GM19467 (cell line): ENCODE measurements around the gene ACSS1.
A peak's percentile ranks its signal among the peaks of the same experiment; 100 is the strongest.

ENCODE experiments used
- ATAC-seq: cut with Tn5 transposase; IDR thresholded peaks from one replicate; pipeline ENCODE4 v1.9.1; 2021; ENCODE audit warnings: mild to moderate bottlenecking, moderate library complexity; ENCODE audit not compliant: unreplicated experiment

ACSS1 gene

DNA sequence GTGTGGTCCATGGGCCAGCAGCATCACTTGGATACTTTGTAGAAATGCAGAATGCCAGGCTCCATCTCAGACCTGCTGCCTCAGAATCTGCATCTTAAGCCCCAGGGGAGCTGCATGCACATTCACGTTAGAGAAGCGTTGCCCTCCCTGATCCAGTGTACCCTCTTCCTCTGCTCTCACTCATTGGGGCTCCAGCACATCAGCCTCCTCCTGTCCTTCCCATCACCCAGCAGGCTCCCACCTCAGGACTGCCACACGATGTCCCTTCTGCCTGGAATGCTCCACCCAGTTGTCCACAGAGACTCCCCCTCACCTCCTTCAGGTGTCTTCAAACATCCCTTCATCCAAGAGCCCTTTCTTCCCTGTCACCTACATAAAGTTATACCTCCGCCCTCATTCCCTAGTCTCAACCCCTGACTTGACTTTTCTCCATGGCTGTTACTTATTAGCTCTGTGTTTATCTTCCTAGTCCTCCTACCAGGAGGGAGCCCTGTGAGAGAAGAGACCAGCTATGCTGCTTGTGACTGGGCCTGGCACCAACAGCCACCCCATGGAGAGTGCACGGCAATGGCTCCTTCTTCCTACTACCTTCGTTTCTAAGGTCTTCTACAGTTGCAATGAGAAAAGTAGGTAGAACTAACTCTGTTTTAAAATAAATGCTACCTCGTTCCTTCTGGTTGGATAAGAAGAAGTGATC, 3.3 kb upstream of the ACSS1 start:
- ATAC-seq = no peak

DNA sequence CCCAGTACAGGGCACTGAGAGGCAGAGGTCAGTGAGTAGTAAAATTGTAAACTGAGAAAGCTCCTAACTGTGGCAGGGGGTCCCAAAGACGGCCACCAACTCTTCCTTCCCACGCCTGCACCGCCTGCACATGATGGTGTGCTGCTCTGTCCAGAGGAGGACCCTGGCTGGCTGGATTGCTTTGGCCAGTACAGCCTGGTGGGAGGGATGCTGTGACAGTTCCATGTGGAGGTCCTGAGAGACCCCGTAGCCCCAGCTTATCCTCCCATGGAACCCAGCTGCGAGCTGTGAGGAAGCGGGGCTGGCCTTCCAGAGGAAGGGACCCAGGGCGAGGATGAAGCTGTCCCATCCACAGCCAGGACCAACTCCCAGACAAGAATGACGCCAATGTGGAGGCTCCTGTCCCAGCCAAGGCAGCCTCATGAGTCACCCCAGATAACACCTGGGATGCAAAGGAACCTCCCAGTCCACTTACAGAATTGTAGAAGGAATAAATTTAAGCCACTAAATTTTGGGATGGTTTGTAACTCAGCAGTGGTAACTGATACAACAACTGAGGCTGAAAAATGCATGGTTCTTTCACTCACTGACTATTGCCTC, 2.0 kb upstream of the ACSS1 start:
- no peak for ATAC-seq

DNA sequence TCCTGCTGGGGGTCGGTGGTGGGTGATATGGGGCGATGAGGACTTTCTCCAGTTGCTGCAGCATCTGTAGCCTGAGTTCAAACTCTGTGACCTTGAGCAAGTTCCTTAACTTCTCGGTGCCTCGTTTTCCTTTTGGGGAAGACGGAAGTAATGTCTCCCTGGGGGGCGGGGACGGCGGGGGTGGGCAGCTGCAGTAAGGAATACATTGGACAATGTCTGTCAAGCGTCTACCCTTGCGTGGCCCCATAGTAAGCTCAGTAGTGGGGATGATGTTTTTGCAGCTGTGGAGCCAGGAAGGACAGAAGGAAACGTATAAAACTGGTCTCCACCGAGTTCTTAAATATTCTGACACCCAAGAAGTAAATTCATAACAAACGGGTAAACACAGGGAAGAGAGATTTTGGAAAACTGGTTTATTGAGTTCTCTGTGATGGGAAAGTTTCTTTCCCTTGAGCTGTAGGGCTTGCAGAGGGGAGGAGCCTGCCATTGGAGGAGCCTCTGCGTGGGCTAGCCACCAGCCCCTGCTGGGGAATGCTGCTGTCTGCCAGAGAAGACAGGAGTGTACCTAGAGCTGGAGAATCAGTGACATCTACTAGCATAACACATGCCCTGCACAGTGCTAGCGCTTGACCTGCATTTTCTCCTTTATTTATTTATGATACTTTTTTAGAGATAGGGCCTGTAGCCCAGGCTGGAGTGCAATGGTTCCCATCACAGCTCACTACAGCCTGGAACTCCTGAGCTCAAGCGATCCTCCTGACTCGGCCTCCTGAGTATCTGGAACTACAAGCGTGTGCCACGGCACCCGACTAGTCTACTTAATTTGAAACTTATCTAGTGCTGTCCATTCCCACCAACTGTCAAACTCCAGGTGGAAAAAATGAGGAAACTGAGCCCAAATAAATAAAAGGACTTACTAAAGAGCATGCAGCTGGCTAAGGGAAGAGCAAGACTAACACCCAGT, 1.2 kb upstream of the ACSS1 start:
- ATAC-seq = no peak

DNA sequence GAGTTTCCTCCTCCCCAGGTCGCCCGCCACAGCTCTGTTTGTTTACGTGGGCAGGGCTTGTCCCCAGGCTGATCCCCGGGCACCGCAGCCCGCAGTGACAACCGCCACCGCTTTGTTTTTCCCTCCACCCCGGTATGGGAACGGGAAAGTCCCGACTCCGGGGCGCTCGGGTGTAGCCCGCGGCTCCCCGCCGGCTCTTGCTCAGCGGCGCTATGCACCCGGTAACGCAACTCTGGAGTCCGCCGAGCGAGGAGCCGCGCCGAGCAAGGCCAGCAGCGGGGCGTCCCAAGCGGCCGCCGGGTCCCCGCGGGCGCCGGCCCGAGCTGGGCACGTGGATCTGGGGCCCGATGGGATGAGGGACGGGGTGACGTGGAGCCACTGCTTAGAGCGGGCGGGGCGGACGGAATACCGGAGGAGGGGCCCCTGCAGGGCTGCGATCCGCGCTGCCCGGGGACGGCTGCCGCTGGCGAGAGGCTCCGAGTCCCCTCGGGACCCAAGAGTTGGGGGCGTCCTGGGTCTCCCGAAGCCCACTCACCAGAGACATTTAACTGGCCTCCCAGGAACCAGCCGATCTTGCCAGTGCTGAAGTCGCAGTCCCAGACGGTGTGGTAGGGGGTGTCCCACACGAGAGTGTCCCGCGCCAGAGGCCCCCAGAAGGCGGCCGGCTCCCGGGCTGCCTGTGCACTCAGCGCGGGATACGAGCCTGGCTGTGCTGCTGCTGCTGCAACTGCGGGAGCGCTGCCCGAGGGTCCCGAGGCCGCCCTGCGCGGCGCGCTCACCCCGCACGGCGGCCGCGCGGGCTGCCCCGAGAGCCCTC, 497 bp downstream of the ACSS1 start:
- peak; percentile 23 for ATAC-seq

DNA sequence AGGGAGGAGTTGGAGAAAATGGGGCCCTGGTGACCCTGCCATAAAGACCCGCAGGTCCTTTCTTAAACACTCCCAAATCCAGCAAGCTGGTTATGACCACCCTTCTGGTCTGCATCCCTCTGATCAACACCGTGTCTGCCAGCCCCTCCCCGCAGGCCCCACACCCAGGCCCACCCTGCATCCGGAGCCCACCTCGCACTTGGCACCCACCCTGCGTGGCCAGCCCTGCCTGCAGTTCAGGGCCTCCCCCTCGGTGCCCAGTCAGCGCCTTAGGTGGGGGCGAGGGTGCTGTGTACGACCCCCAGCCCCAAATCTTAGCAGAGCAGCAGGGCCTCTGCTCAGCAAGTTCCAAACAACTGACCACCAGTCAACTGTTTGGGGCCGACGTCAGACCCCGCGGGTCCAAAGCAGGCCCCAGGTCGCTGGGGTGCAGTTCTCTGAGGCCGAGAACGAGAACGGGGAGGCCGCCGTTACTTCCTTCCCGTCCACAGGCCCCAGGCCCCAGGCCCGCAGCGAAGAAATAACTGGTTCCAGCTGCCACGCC, 1.2 kb downstream of the ACSS1 start:
- peak; percentile 19 for ATAC-seq

DNA sequence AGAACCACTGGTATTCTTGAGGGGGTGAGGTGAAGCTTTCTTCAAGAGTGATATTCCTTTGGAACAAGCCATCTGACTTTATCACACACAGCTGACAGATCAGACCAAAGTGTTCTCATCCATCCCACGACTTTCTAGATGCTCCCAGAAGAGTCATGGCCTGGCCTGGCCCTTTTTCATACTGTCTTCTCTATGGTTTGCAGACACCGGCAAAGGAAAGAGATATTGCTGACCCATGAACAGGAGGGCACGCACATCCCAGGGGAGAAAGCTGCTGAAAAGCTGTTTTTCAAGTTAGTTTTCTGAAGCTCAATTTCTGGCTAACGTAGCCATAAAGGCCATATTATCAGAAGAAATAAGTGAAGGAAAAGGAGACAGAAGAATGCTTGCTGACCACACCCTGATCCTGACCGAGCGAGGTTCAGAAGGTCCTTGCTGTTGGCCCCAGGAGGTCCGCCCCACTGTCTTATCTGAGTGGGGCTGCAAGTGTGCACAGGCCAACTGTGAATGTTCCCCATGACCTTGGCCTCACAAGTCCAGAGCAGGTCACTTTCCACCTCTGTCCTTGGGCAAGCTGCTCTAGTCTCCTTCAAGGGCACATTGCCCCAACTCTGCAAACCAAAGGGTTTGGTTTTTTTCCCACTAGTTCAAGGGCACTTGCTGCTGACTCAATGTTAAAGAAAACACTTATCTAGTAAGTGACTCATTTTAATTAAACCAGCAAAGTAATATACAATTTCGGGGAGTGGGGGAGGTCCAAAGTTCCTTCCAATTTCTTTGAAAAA, 2.0 kb downstream of the ACSS1 start:
- no peak for ATAC-seq

DNA sequence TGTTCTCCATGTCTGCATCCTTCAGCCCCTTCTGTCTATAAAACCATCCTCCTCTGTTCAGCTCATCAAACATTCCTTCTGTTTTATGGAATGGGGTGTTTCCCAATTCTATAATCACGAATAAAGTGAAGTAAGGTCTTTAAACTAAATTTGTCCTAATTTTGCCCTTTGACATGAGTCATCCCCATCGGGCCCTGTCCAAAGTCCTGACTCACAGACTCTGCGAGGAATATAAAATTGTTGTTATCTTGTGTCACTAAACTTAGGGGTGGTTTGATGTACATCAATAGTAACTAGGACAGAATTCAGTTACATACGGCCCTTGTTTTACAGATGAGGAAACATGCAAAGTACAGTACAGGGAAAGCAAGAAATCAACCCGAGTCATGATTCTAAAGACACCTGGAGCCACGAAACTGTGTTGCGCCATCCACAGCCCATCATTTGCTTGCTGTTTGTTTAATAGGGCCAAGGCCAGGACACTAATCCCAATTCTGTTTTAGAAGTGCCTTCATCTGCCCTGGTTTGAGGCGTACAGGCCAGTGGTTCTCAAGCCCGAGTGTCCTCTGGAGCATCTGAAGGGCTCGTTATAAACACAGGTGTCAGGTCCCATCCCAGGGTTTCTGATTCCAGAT, 2.8 kb downstream of the ACSS1 start:
- no peak for ATAC-seq

DNA sequence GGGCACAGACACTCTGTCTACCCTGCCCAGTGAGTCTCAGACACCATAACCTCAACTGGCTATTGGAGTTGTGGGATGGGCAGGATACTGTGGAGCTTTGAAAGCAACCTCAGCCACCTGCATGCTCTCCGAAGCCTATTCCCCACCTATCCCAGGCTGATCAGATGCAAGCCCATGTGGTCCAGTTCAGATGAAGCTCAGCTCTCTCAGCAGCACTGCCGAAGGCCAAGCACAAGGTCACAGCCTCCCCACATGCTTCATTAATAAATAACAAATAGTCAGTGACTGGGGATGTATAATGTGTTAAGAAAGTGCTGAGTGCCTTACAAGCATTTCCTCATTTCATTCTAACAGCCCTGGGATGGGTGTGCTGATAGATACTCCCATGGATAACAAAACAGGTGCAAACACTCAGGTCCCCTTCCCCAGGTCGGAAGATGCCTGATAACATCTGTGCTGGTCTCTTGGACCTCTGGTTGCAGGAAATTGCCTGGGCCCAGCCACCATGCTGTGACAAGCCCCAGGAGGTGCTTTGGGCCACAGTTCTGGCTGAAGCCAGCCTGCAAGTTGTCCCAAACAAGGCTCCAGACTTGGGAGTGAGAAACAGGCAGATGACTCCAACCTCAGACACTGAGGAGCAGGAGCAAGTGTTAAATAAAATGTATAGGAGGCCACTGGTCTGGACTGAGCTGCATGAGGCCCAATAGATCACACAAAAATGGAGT, 3.7 kb downstream of the ACSS1 start:
- ATAC-seq = no peak

DNA sequence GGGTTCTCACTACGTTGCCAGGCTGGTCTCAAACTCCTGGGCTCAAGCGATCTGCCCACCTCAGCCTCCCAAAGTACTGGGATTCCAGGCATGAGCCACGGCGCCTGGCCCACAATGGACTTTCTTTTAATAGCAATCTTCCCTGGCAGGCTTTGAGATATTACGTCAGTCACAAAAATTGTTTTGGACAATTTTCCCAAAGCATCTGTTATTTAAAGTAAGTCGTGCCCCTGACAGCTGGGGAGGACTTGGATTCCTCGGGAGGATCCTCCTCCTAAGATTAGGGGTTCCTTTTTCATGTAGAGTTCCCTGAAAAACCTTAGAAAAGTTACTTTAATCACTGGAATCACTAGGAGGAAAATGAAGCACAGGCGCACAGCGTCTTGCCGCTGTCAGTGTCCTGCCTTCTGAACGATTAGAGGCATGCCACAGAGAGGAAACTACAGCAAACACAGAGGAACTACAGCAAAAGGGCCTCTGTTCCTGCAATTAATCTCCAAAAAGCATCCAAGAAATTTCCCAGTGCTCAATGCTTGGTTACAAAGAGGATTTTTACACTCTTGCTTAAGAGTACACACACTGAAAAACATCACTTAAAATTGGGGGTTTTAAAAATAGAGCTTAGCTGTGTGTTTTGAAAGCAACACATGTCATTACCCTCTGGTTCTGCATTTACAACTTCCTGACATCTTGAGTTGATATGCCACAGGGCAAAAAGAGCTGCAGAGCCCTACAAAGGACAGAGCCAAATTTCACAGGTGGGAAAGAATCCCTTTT, 4.5 kb downstream of the ACSS1 start:
- no peak for ATAC-seq

DNA sequence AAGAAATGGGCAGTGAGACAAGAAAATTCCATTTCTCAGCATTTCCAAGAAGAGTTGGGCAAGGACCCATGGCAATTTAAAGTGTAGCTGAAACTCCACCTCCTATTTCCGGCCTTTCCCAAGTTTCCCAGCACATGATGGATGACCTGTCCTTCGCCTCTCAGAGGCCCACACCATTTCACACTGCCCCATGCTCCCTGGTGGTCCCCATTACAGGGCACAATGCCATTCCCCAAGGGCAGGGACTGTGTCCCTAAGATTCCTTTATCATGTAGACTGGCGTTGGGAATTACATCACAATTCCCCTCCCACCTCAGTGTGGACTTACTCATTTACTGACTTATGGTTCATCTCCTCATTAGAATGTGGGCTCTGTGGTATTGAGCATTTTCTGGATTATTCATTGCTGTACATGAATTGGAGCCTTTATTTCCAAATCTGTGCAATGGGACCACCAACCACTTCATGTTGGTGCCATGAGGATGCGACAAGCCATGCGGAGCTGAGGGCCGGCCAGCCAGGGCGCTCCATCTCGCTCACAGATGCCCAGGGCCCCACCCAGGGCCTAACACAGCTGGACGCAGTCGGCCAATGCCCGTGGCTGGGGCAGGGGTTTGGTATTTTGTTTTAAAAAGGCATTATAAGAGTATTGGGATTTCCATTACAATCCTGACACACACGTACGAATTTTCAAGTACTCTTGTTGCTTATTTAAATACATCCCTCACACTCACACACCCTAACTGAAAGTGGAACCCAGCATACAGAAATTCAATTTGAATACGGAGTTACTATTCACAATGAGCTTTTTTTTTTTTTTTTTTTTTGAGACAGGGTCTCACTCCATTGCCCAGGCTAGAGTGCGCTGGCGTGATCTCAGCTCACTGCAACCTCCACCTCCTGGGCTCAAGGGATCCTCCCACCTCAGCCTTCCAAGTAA, 5.4 kb downstream of the ACSS1 start:
- no peak for ATAC-seq

DNA sequence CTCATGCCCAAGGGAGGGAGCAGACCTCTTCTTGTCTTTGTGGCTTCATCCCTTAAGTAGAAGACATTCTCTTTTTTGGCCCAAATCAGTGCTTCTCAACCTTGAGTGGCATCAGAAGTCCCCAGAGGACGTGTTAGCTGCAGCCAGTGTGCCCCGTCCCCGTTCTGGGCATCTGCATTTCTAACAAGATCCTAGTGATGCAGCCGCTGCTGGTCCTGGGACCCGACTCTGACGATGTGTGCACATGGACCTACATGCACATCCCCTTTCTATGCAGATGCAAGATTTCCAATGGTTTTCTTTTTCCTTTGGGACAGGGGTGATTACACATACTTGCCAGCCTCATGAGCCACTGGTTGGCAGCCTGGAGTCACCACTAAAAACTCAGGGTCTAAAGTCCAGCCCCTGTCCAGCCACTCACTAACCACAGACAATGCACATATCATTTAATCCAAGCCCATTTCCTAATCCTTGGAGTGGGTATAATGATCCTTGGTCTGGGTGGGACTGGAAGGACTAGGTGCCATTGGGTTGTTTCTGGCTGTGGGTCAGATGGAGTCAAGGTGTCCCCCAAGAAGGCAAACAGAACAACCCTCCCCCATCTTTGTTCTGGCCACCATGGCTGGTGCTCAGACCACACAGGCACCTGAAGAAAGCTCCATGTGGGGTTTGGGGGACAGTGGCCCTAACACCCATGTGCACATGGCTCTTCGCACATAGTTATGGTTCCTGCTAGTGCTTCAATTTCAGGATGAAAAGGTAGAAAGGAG, 6.4 kb downstream of the ACSS1 start:
- ATAC-seq = no peak

DNA sequence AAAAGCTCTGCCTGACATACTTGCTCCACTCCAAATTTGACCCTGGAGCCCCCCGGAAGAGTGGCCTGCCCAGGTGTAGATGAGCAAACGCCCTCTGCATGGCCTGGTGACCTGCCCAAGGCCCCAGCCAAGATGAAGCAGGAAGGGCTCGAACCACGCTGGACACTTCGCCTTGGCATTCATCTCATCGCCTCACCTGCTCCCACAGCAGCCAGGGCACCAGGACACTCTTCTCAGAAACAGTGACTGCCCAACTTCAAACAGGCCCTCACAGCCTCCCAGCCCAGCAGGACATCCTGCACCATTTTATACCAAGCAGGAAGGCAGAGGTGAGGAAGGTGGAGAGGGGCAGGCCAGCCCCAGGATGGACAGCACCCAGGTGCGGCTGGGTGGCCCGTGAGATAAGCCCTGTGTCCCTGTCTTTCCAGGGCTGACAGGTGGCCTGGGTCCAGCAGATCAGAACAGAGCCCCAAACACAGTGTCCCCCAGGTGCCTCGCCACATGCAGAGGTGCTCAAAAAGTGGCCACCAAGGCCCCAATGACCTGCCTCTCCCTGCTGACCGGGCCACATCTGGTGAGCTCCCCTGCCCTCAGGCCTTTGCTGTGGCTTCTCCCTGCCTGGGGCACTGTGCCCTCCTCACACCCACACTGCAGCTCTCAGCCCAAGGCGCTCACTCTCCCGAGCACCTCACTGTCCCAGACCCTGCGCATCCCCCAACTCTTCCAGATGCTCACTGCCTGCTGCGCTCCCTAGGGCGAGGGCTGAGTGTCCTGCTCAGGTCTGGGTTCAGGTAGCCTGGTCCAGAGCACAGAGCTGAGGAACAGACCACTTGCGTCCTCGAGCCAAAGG, 7.2 kb downstream of the ACSS1 start:
- no peak for ATAC-seq

DNA sequence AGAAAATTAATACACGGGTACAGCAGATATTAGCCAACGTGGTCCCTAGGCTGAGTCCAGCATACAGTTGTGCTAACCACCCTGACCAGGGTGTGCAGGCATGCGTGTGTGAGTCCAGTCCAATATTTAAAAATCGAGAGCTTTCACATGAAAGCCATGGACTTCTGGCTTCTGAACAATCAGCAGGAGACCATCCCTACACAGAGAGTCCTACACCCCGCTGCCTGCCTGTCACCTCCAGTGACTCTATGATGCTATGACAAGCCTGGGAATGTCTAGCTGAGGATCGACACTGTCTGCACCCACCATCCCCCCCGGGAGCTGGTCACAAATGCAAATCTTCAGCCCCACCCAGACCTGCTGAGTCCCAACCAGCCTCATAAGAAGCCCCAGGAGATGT, 7.9 kb downstream of the ACSS1 start:
- ATAC-seq = no peak

DNA sequence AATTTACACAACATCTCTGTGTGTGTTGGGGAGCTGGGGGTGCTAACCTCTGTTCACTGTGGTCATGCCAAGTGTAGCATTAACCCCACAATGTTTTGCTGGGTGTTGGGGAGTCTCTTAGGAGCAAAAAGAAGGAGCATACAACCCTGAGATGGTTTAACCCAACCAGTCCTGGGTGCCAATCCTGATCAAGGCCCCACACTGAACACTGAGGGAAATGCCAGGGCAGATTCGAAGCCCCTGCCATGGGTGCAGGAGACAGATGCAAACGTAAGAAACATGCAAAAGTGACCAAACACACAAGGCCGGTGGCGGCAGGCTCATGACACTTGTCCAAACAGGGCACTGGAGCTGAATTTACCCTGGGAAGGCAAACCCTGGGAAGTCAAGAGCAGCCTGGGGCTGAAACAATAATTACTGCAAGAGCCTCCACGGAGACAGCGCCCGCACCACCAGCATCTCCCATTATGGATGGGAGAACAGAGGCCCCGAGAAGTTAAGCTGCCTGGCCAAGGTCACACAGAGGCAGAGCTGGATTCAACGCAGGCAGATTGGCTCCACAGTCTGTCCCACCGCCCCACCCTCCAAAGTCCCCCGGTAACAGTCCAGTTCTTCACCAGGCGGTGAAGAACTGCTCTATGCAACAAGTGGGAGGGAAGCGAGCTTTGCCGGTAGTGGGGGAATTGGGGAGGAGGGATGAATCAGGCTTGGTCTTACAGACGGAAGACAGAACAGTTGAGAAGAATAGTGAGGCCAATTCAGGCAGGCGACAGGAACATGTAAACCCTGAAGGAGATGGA, 8.5 kb downstream of the ACSS1 start:
- no peak for ATAC-seq
